HUES64 (cell line): ENCODE results near the gene TPH2.

ENCODE experiments used
- H3K27ac ChIP-seq: 2 replicates; pipeline ENCODE4 v1.7.0; 2013; ENCODE audit warnings: low read depth, low read length, inconsistent platforms
- H3K27me3 ChIP-seq: 2 replicates; pipeline ENCODE4 v1.6.1; 2013; ENCODE audit warnings: mild to moderate bottlenecking, low read length; ENCODE audit not compliant: insufficient read depth
- H3K36me3 ChIP-seq: 2 replicates; pipeline ENCODE4 v1.6.1; 2013; ENCODE audit warnings: mild to moderate bottlenecking, low read length; ENCODE audit not compliant: insufficient read depth
- H3K4me1 ChIP-seq: 2 replicates; pipeline ENCODE4 v1.6.1; 2013; ENCODE audit warnings: mild to moderate bottlenecking, low read length, moderate library complexity; ENCODE audit not compliant: insufficient read depth
- H3K4me3 ChIP-seq: 2 replicates; pipeline ENCODE4 v1.5.1; 2013; ENCODE audit warnings: mild to moderate bottlenecking, low read length, moderate library complexity
- H3K9ac ChIP-seq: 2 replicates; pipeline ENCODE4 v1.6.1; 2013; ENCODE audit warnings: mild to moderate bottlenecking, low read depth, low read length
- H3K9me3 ChIP-seq: 2 replicates; pipeline ENCODE4 v1.6.1; 2013; ENCODE audit warnings: low read depth, low read length; ENCODE audit not compliant: insufficient read depth
- WGBS: fragments of 150-250, 120-280 bp; methylation state at CpG from one replicate; pipeline ENCODE4 v1.1.7; 2013; ENCODE audit warnings: missing lambda C conversion rate; 5-methylcytosine and 5-hydroxymethylcytosine counted together

The TPH2 gene

GRCh38 chr12:71945121-71945520, 6.5 kb downstream of the TPH2 start:
- no peak overlapping the region for H3K9ac ChIP-seq
- 86% methylated on average over 1 of the region's 1 CpG for WGBS

GRCh38 chr12:71945883-71946282, 7.2 kb downstream of the TPH2 start:
- Histone ChIP-seq H3K4me3 (no peak overlapping the region), H3K9ac (no peak overlapping the region), H3K4me1 (peaks cover 72% of the 10 kb centered on the region), H3K36me3 (no peaks in the 10 kb centered on the region), H3K27ac (no peak overlapping the region), H3K9me3 (no peaks in the 10 kb centered on the region), H3K27me3 (no peaks in the 10 kb centered on the region)
- 93% methylated on average over 4 of the region's 4 CpGs for whole genome bisulfite sequencing

More at GRCh38 chr12:71945121-71945520, 6.5 kb downstream of the TPH2 start:
- Histone ChIP-seq H3K4me3 (no peak overlapping the region), H3K36me3 (no peaks in the 10 kb centered on the region), H3K9me3 (no peaks in the 10 kb centered on the region), H3K27ac (no peak overlapping the region), H3K27me3 (no peaks in the 10 kb centered on the region), H3K4me1 (peaks cover 65% of the 10 kb centered on the region)

DNA sequence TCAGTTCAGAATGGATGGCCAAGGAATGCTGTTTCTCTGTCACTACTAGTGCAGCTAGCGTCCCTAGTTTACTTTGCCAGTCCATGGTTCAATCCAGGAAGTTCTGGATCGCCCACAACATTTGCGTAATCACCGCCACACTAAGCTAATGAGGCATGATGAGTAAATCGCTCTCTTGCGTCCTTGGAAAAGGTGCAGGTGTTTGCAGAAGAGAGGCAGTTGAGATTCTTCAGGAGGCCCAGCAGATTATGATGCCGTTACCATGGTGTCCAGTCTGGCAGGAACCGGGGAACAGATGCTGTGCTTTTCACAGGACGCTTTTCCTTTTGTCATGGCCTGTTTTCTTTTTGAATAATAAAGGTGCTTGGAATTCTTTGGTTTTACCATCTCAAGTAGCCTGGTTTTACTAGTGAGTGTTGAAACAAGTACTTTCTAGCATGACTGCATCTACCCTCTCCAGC, 9.0 kb downstream of the TPH2 start:
- 10% methylated on average over 9 of the region's 9 CpGs for WGBS

GRCh38 chr12:71948390-71948789, 9.7 kb downstream of the TPH2 start:
- Histone ChIP-seq H3K4me1 (peaks cover 72% of the 10 kb centered on the region), H3K4me3 (0 out of 2 replicates have a peak overlapping the region, but pooled peaks have one; percentile 19), H3K9me3 (no peaks in the 10 kb centered on the region), H3K27me3 (no peaks in the 10 kb centered on the region), H3K27ac (peak overlapping the region; percentile 97), H3K9ac (peak overlapping the region; percentile 72), H3K36me3 (no peaks in the 10 kb centered on the region)
- WGBS: 6% methylated on average over 3 of the region's 3 CpGs

More for the DNA sequence above, 9.0 kb downstream of the TPH2 start:
- Histone ChIP-seq H3K36me3 (no peaks in the 10 kb centered on the region), H3K4me3 (peak overlapping the region; percentile 21), H3K9me3 (no peaks in the 10 kb centered on the region), H3K27me3 (no peaks in the 10 kb centered on the region), H3K27ac (peak overlapping the region; percentile 97), H3K9ac (peak overlapping the region; percentile 44), H3K4me1 (peaks cover 66% of the 10 kb centered on the region)

GRCh38 chr12:71949646-71950045, 11.0 kb downstream of the TPH2 start:
- 34% methylated on average over 3 of the region's 3 CpGs for WGBS
- Histone ChIP-seq H3K9me3 (no peaks in the 10 kb centered on the region), H3K27me3 (no peaks in the 10 kb centered on the region), H3K4me3 (no peak overlapping the region), H3K4me1 (peaks cover 66% of the 10 kb centered on the region), H3K9ac (peak overlapping the region; percentile 38), H3K36me3 (no peaks in the 10 kb centered on the region), H3K27ac (peak overlapping the region; percentile 97)

- peak overlapping the region; percentile 97; the same call in 1 of the 2 replicates for H3K27ac ChIP-seq
- H3K4me1 ChIP-seq: peaks cover 63% of the 10 kb centered on the region
- no peaks in the 10 kb centered on the region for H3K9me3 ChIP-seq
- H3K9ac ChIP-seq: peak overlapping the region; percentile 38; the same call in 1 of the 2 replicates
- H3K4me3 ChIP-seq: no peak overlapping the region
- no peaks in the 10 kb centered on the region for H3K36me3 ChIP-seq
- H3K27me3 ChIP-seq: no peaks in the 10 kb centered on the region
- 84% methylated on average over 4 of the region's 4 CpGs for WGBS
Observed at GRCh38 chr12:71950404-71950803, 11.8 kb downstream of the TPH2 start.

- no peaks in the 10 kb centered on the region for H3K9me3 ChIP-seq
- no peak overlapping the region for H3K4me3 ChIP-seq
- H3K27me3 ChIP-seq: no peaks in the 10 kb centered on the region
- no peak overlapping the region for H3K9ac ChIP-seq
- 93% methylated on average over 4 of the region's 4 CpGs for WGBS
- H3K27ac ChIP-seq: no peak overlapping the region
- H3K36me3 ChIP-seq: no peaks in the 10 kb centered on the region
- H3K4me1 ChIP-seq: peaks cover 62% of the 10 kb centered on the region
Observed at GRCh38 chr12:71950819-71951218, 12.2 kb downstream of the TPH2 start.

DNA sequence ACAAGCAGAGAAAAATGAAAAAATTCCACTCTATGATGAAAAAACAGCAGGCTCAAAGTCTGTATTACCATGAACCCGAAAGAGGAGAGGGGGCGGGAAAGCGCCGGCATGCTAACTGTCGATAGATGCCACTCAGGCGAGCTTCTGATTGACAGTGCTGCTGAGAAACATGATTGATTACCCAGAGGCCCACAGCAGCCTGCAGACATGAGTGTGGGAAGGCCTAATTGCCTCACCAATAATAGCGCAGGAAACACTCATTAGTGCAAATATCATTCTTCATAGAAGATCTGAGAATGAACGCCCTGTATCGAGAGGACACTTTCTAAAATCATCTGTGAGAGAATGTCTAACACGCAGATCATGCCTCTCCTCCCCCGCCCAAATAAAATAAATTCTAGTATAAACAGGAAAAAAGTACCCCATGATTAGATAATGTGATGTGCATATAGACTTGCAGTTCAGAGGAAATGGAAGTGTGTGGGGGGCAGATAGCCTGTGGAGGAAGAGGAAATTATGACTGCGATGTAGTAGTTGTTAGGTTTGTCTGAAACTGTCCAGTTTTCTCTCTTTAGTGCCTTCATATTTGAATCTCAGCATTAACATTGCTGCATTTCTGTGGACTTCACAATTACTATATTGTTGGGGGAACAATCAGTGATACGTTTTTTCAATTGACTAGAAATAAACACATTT, 15.6 kb downstream of the TPH2 start:
- Histone ChIP-seq H3K4me1 (peaks cover 45% of the 10 kb centered on the region), H3K9ac (no peak overlapping the region), H3K27ac (no peak overlapping the region), H3K36me3 (no peaks in the 10 kb centered on the region), H3K4me3 (no peak overlapping the region), H3K9me3 (no peaks in the 10 kb centered on the region), H3K27me3 (no peaks in the 10 kb centered on the region)
- WGBS: 85% methylated on average over 11 of the region's 13 CpGs

- no peak overlapping the region for H3K9ac ChIP-seq
- no peaks in the 10 kb centered on the region for H3K9me3 ChIP-seq
- H3K27ac ChIP-seq: no peak overlapping the region
- H3K4me3 ChIP-seq: no peak overlapping the region
- peaks cover 45% of the 10 kb centered on the region for H3K4me1 ChIP-seq
- no peaks in the 10 kb centered on the region for H3K27me3 ChIP-seq
- H3K36me3 ChIP-seq: no peaks in the 10 kb centered on the region
- WGBS: 100% methylated on average over 1 of the region's 1 CpG
Observed at GRCh38 chr12:71954861-71955260, 16.2 kb downstream of the TPH2 start.

GRCh38 chr12:71955970-71956369, 17.3 kb downstream of the TPH2 start:
- 75% methylated on average over 2 of the region's 2 CpGs for WGBS
- Histone ChIP-seq H3K4me3 (no peak overlapping the region), H3K27me3 (no peaks in the 10 kb centered on the region), H3K36me3 (no peaks in the 10 kb centered on the region), H3K9ac (no peak overlapping the region), H3K9me3 (no peaks in the 10 kb centered on the region), H3K27ac (no peak overlapping the region), H3K4me1 (peaks cover 43% of the 10 kb centered on the region)

DNA sequence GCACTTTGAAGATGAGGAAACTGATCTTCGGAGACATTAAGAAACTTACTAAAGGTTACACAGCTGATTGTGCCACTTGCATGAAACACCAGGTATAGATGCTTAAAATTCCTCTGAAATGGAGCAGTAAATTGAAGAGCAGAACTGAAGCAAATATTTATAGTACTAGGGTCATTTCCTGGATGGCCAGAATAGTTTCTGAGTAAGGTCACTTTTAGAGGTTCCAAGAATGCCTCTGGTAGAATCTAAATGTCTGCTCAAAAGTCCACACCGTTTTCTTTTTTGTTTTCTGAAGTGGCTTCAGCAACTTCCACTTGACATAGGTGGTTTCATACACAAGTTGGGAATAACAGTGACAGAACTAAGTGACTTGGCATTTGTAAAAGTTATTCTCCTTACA, 19.4 kb downstream of the TPH2 start:
- Histone ChIP-seq H3K27ac (no peak overlapping the region), H3K9me3 (no peaks in the 10 kb centered on the region), H3K9ac (no peak overlapping the region), H3K4me1 (peaks cover 38% of the 10 kb centered on the region), H3K36me3 (no peaks in the 10 kb centered on the region), H3K27me3 (no peaks in the 10 kb centered on the region), H3K4me3 (no peak overlapping the region)
- WGBS: 45% methylated on average over 2 of the region's 2 CpGs
